HS-5 (cell line): ENCODE results near the gene ZEB2.
A peak's percentile ranks its signal among the peaks of the same experiment; 100 is the strongest.

Experiments
- DNase-seq: peaks from one replicate; pipeline ENCODE4 v3.0.0-alpha.2; 2012; ENCODE audit warnings: low read depth

Gene ZEB2

GRCh38 chr2:144528108-144528507, 8.2 kb upstream of the ZEB2 start:
- no peak for DNase-seq

GRCh38 chr2:144526831-144527230, 6.9 kb upstream of the ZEB2 start:
- no peak for DNase-seq

GRCh38 chr2:144524118-144525009, 4.4 kb upstream of the ZEB2 start:
- no peak for DNase-seq

- no peak for DNase-seq
These were observed 3.7 kb upstream of the ZEB2 start for GRCh38 chr2:144523596-144524117.

GRCh38 chr2:144522897-144523595, 3.1 kb upstream of the ZEB2 start:
- DNase-seq, result no peak

GRCh38 chr2:144522176-144522896, 2.4 kb upstream of the ZEB2 start:
- no peak for DNase-seq

GRCh38 chr2:144521686-144522085, 1.8 kb upstream of the ZEB2 start:
- DNase-seq, result no peak

GRCh38 chr2:144520756-144521487, 1.0 kb upstream of the ZEB2 start:
- no peak for DNase-seq

GRCh38 chr2:144519597-144519933, 354 bp downstream of the ZEB2 start:
- DNase-seq, result no peak

- DNase-seq, result no peak
These were observed 947 bp downstream of the ZEB2 start for GRCh38 chr2:144518748-144519596.

GRCh38 chr2:144517866-144518747, 1.8 kb downstream of the ZEB2 start:
- no peak for DNase-seq

- DNase-seq, result peak; percentile 71
These were observed 2.7 kb downstream of the ZEB2 start for GRCh38 chr2:144516981-144517865.

- no peak for DNase-seq
These were observed 3.4 kb downstream of the ZEB2 start for GRCh38 chr2:144516411-144516980.

- no peak for DNase-seq
These were observed 4.1 kb downstream of the ZEB2 start for GRCh38 chr2:144515696-144516410.

GRCh38 chr2:144515099-144515695, 4.7 kb downstream of the ZEB2 start:
- DNase-seq, result no peak

- no peak for DNase-seq
These were observed 5.3 kb downstream of the ZEB2 start for GRCh38 chr2:144514616-144515091.

- DNase-seq, result no peak
These were observed 6.4 kb downstream of the ZEB2 start for GRCh38 chr2:144513388-144514101.
